Caco-2 (cell line): ENCODE data around the gene CRYBG1. TPM values are rescaled to one million over a fixed set of nuclear protein-coding genes. Genes with fewer than 3 reads are reported as not detected.

Experiments
- BruUV-seq: library from RNA; stranded (reverse); fragments of 400-500 nt; replicated peaks from 2 replicates; lab custom pipeline; 2021; lab: Mats Ljungman, UMichigan
- CTCF ChIA-PET: fragments of 300-600 bp; sonication (Branson Sonifier 250); formaldehyde crosslinking; loops from one replicate; lab custom pipeline; 2022; ENCODE audit warnings: antibody characterized with exemption; lab: Charles Lee
- POLR2A ChIA-PET: fragments of 300-600 bp; sonication (Branson Sonifier 250); formaldehyde crosslinking; loops from one replicate; lab custom pipeline; 2022; ENCODE audit warnings: antibody characterized with exemption; lab: Charles Lee
- DNase-seq, 2 experiments: peaks; one replicate each; pipeline versions ENCODE4 v3.0.0 to v3.0.0-alpha.2; 2020 to 2022
- H3K27me3 ChIP-seq: replicated peaks from 2 replicates; pipeline ENCODE4 v1.6.0; 2011; ENCODE audit warnings: low read length; ENCODE audit not compliant: control insufficient read depth, insufficient read depth
- H3K36me3 ChIP-seq: 2 replicates; pipeline ENCODE4 v1.5.1; 2011; ENCODE audit warnings: low read length; ENCODE audit not compliant: control insufficient read depth, insufficient read depth
- H3K4me1 ChIP-seq: fragments of 250-450 bp; sonication (Bioruptor Pico); 2 replicates; pipeline ENCODE4 v1.5.1; 2020; ENCODE audit warnings: mild to moderate bottlenecking
- H3K4me3 ChIP-seq: 2 replicates; pipeline ENCODE4 v1.5.1; 2011; ENCODE audit warnings: low read depth, mild to moderate bottlenecking, control low read depth, low read length
- H3K9me3 ChIP-seq: fragments of 250-450 bp; sonication (Bioruptor Pico); 2 replicates; pipeline ENCODE4 v1.5.1; 2020; ENCODE audit warnings: mild to moderate bottlenecking, moderate library complexity
- H3K27ac Mint-ChIP-seq: one replicate; pipeline ENCODE4 v1.8.0; 2022; ENCODE audit warnings: mixed read lengths; ENCODE audit not compliant: unreplicated experiment
- H3K27me3 Mint-ChIP-seq: one replicate; pipeline ENCODE4 v1.8.0; 2022; ENCODE audit warnings: mixed read lengths; ENCODE audit not compliant: insufficient read depth, unreplicated experiment
- H3K36me3 Mint-ChIP-seq: one replicate; pipeline ENCODE4 v1.8.0; 2022; ENCODE audit warnings: mild to moderate bottlenecking, mixed read lengths; ENCODE audit not compliant: insufficient read depth, unreplicated experiment
- H3K4me1 Mint-ChIP-seq: one replicate; pipeline ENCODE4 v1.8.0; 2022; ENCODE audit warnings: low read depth, mixed read lengths; ENCODE audit not compliant: unreplicated experiment
- H3K4me3 Mint-ChIP-seq: one replicate; pipeline ENCODE4 v1.8.0; 2022; ENCODE audit warnings: mild to moderate bottlenecking, moderate library complexity, mixed read lengths; ENCODE audit not compliant: unreplicated experiment
- H3K9me3 Mint-ChIP-seq: one replicate; pipeline ENCODE4 v1.8.0; 2022; ENCODE audit warnings: mixed read lengths; ENCODE audit not compliant: unreplicated experiment
- CTCF ChIP-seq, 2 experiments: fragments of 200-600 bp in 1 of 2; IDR thresholded peaks; 1 replicate in 1 of 2; 2 replicates in 1 of 2; pipeline versions ENCODE4 v1.5.1 to v1.8.0; 2011 to 2022; ENCODE audit warnings: antibody characterized with exemption in 1 of 2, control low read depth in 1 of 2, inconsistent platforms in 1 of 2, low read depth in 1 of 2, low read length in 1 of 2, mild to moderate bottlenecking in 1 of 2, moderate library complexity in 1 of 2; ENCODE audit not compliant: insufficient read depth in 1 of 2, severe bottlenecking in 1 of 2, unreplicated experiment in 1 of 2
- intact Hi-C: fragments of 100-400 bp; cut with micrococcal nuclease; formaldehyde crosslinking; loops from one replicate; pipeline ENCODE4 v1.10.0; 2022; ENCODE audit not compliant: unreplicated experiment
- total RNA-seq: library from RNA; stranded (reverse); gene quantifications from 2 replicates; pipeline ENCODE4 v1.2.3, GENCODE V29; 2022

CRYBG1 gene
- total RNA-seq, 1 experiment from 2014 or later, result 13.2 TPM

GRCh38 chr6:106363401-106364138, 3.1 kb downstream of the CRYBG1 start:
- Mint-ChIP-seq H3K27ac (no peak overlapping the region), H3K4me1 (no peaks in the 10 kb centered on the region), H3K36me3 (peaks cover 6% of the 10 kb centered on the region), H3K4me3 (no peak overlapping the region), H3K27me3 (no peaks in the 10 kb centered on the region), H3K9me3 (no peaks in the 10 kb centered on the region)
- intact Hi-C loops, result no loop called here
- CTCF ChIA-PET, result no interaction called here
- POLR2A ChIA-PET, result no interaction called here
- H3K4me1 ChIP-seq, result no peaks in the 10 kb centered on the region
- no TSS peak for BruUV-seq
- no peak overlapping the region for H3K4me3 ChIP-seq
- no peaks in the 10 kb centered on the region; the same call in 1 of the 2 replicates for H3K27me3 ChIP-seq
- DNase-seq, result no peak
- H3K36me3 ChIP-seq, result no peaks in the 10 kb centered on the region
- H3K9me3 ChIP-seq, result no peaks in the 10 kb centered on the region
- TF ChIP-seq CTCF (IDR thresholded peaks at IDR 0.05; ENCODE audit: insufficient read depth in 1 of 2, low read depth in 1 of 2, low read length in 1 of 2, severe bottlenecking in 1 of 2, unreplicated experiment in 1 of 2), result no peak

GRCh38 chr6:106369739-106370138, 9.2 kb downstream of the CRYBG1 start:
- no peak for TF ChIP-seq CTCF (IDR thresholded peaks at IDR 0.05; ENCODE audit: insufficient read depth in 1 of 2, low read depth in 1 of 2, low read length in 1 of 2, severe bottlenecking in 1 of 2, unreplicated experiment in 1 of 2)
- DNase-seq, result no peak
- Histone ChIP-seq H3K4me3 (no peak overlapping the region), H3K27me3 (no peaks in the 10 kb centered on the region; the same call in none of the 2 replicates), H3K4me1 (no peaks in the 10 kb centered on the region), H3K9me3 (no peaks in the 10 kb centered on the region), H3K36me3 (no peaks in the 10 kb centered on the region)
- CTCF ChIA-PET, result no interaction called here
- Mint-ChIP-seq H3K36me3 (no peaks in the 10 kb centered on the region), H3K4me3 (no peak overlapping the region), H3K4me1 (no peaks in the 10 kb centered on the region), H3K9me3 (no peaks in the 10 kb centered on the region), H3K27ac (no peak overlapping the region), H3K27me3 (no peaks in the 10 kb centered on the region)
- POLR2A ChIA-PET, result no interaction called here
- BruUV-seq, result no TSS peak
- intact Hi-C loops, result no loop called here

- no TSS peak for BruUV-seq
- POLR2A ChIA-PET, result no interaction called here
- Histone ChIP-seq H3K4me1 (no peaks in the 10 kb centered on the region), H3K27me3 (no peaks in the 10 kb centered on the region; the same call in none of the 2 replicates), H3K4me3 (no peak overlapping the region), H3K36me3 (no peaks in the 10 kb centered on the region), H3K9me3 (no peaks in the 10 kb centered on the region)
- Mint-ChIP-seq H3K27me3 (peaks cover 3% of the 10 kb centered on the region), H3K4me3 (no peak overlapping the region), H3K4me1 (no peaks in the 10 kb centered on the region), H3K27ac (no peak overlapping the region), H3K36me3 (no peaks in the 10 kb centered on the region), H3K9me3 (no peaks in the 10 kb centered on the region)
- CTCF ChIA-PET, result no interaction called here
- intact Hi-C loops, result no loop called here
- no peak for TF ChIP-seq CTCF (IDR thresholded peaks at IDR 0.05; ENCODE audit: insufficient read depth in 1 of 2, low read depth in 1 of 2, low read length in 1 of 2, severe bottlenecking in 1 of 2, unreplicated experiment in 1 of 2)
- DNase-seq, result no peak
These were observed 10.1 kb downstream of the CRYBG1 start for GRCh38 chr6:106370639-106371038.
